GM10847 (cell line): ENCODE results near the gene CD151.

ENCODE experiments used
- POLR2A ChIP-seq: IDR thresholded peaks from 2 replicates; pipeline ENCODE4 v1.6.1; 2011; ENCODE audit not compliant: insufficient read length; ENCODE audit errors: extremely low read depth

CD151 gene

GRCh38 chr11:819129-819931 lies 13.4 kb upstream of the CD151 start:
- TF ChIP-seq POLR2A, result peak; percentile 92

GRCh38 chr11:819943-820649 lies 12.7 kb upstream of the CD151 start:
- TF ChIP-seq POLR2A, result no peak

- no peak for TF ChIP-seq POLR2A
Measured at GRCh38 chr11:820655-821511, 11.9 kb upstream of the CD151 start.

GRCh38 chr11:821512-822371 lies 11.0 kb upstream of the CD151 start:
- no peak for TF ChIP-seq POLR2A

- no peak for TF ChIP-seq POLR2A
Measured at GRCh38 chr11:823441-824291, 9.1 kb upstream of the CD151 start.

GRCh38 chr11:824292-824880 lies 8.4 kb upstream of the CD151 start:
- no peak for TF ChIP-seq POLR2A

GRCh38 chr11:824942-825341 lies 7.8 kb upstream of the CD151 start:
- TF ChIP-seq POLR2A, result no peak

GRCh38 chr11:825366-826226 lies 7.2 kb upstream of the CD151 start:
- no peak for TF ChIP-seq POLR2A

GRCh38 chr11:826227-826621 lies 6.5 kb upstream of the CD151 start:
- TF ChIP-seq POLR2A, result no peak

GRCh38 chr11:826836-827145 lies 6.0 kb upstream of the CD151 start:
- TF ChIP-seq POLR2A, result no peak

GRCh38 chr11:827146-827896 lies 5.4 kb upstream of the CD151 start:
- TF ChIP-seq POLR2A, result no peak

- TF ChIP-seq POLR2A, result no peak
Measured at GRCh38 chr11:827897-828192, 4.9 kb upstream of the CD151 start, which contains the start of gene CRACR2B. Gene CRACR2B, plus strand, starts transcription at chr11:827919. Its CDS starts 689 bp downstream, at chr11:828608.
